Adipocyte (in vitro differentiated cells): ENCODE results near the gene IL6R.

ENCODE experiments used
- DNase-seq: peaks from one replicate; pipeline ENCODE4 v3.0.0-alpha.2; 2015; ENCODE audit warnings: low read depth
- H3K27me3 ChIP-seq: replicated peaks from 2 replicates; pipeline ENCODE4 v1.7.0; 2013; ENCODE audit warnings: mild to moderate bottlenecking, low read length, moderate library complexity; ENCODE audit not compliant: control insufficient read depth, insufficient read depth
- H3K36me3 ChIP-seq: 2 replicates; pipeline ENCODE4 v1.7.0; 2013; ENCODE audit warnings: low read length, mild to moderate bottlenecking, moderate library complexity; ENCODE audit not compliant: control insufficient read depth, insufficient read depth, severe bottlenecking
- H3K4me1 ChIP-seq: 2 replicates; pipeline ENCODE4 v1.7.0; 2013; ENCODE audit warnings: mild to moderate bottlenecking, low read length, moderate library complexity; ENCODE audit not compliant: control insufficient read depth, insufficient read depth
- H3K4me3 ChIP-seq: 2 replicates; pipeline ENCODE4 v1.7.0; 2013; ENCODE audit warnings: mild to moderate bottlenecking, low read length, moderate library complexity
- H3K9ac ChIP-seq: 2 replicates; pipeline ENCODE4 v1.7.0; 2013; ENCODE audit warnings: mild to moderate bottlenecking, low read length, moderate library complexity
- H3K9me3 ChIP-seq: 2 replicates; pipeline ENCODE4 v1.7.0; 2013; ENCODE audit warnings: mild to moderate bottlenecking, low read length, moderate library complexity; ENCODE audit not compliant: control insufficient read depth

IL6R gene

GRCh38 chr1:154514066-154514553, 109.0 kb downstream of the IL6R start:
- H3K9ac ChIP-seq = no peak overlapping the region
- H3K27me3 ChIP-seq = peaks cover 39% of the 10 kb centered on the region
- H3K36me3 ChIP-seq = no peaks in the 10 kb centered on the region
- no peak overlapping the region for H3K4me3 ChIP-seq
- no peaks in the 10 kb centered on the region for H3K9me3 ChIP-seq
- DNase-seq = no peak
- no peaks in the 10 kb centered on the region for H3K4me1 ChIP-seq

GRCh38 chr1:154517661-154518060, 112.5 kb downstream of the IL6R start:
- Histone ChIP-seq H3K4me1 (peaks cover 4% of the 10 kb centered on the region), H3K9ac (no peak overlapping the region), H3K27me3 (peaks cover 38% of the 10 kb centered on the region), H3K36me3 (no peaks in the 10 kb centered on the region), H3K9me3 (no peaks in the 10 kb centered on the region), H3K4me3 (no peak overlapping the region)
- no peak for DNase-seq
